Activated CD8-positive, alpha-beta memory T cell treated with anti-CD3 and anti-CD28 coated beads for 24 hours (primary cell): ENCODE results near the gene INSL3.
"Not testable (repeated sequence)": the region's sequence is repeated elsewhere in the genome, so short reads cannot be mapped to it uniquely, and the experiment has no call there.

ENCODE experiments used
- DNase-seq: peaks from one replicate; pipeline ENCODE4 v3.0.0-alpha.2; 2020

The INSL3 gene

DNA sequence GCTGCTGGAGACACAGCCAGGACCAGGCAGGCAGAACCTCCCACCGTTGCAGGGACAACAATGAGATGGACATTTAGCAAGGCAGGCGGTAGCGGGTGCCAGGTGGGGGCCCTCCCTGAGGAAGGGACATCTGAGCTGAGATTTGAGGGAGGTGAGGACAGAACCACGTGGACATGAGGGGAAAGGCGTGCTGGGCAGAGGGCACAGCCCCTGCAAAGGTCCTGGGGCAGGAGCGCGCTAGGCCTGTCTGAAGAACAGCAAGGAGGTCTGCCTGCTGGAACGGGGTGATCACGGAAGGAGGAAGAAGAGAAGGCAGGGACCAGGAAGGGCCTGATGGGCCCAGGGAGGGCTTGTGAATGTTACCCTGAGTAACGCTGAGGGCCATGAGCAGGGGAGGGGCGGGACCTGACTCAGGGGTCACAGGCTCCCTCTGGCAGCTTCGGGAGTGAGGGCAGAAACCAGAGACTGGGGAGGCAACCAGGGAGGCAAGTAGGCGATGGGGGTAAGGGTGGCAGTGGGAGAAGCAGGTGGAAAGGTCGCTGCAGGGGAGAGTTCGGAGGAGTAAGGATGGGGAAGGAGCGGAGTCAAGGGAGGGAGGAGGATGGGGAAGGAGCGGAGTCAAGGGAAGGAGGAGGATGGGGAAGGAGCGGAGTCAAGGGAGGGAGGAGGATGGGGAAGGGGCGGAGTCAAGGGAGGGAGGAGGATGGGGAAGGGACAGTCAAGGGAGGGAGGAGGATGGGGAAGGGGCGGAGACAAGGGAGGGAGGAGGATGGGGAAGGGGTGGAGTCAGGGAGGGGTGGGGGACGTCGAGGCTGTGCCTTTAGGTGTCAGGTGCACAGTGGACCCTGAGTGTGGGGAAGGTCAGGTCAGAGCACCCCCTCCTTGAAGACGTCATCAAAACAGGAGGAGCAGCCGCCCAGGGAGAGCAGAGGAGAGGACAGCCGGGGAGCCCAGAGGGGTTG, 42.1 kb downstream of the INSL3 start:
- no peak for DNase-seq

DNA sequence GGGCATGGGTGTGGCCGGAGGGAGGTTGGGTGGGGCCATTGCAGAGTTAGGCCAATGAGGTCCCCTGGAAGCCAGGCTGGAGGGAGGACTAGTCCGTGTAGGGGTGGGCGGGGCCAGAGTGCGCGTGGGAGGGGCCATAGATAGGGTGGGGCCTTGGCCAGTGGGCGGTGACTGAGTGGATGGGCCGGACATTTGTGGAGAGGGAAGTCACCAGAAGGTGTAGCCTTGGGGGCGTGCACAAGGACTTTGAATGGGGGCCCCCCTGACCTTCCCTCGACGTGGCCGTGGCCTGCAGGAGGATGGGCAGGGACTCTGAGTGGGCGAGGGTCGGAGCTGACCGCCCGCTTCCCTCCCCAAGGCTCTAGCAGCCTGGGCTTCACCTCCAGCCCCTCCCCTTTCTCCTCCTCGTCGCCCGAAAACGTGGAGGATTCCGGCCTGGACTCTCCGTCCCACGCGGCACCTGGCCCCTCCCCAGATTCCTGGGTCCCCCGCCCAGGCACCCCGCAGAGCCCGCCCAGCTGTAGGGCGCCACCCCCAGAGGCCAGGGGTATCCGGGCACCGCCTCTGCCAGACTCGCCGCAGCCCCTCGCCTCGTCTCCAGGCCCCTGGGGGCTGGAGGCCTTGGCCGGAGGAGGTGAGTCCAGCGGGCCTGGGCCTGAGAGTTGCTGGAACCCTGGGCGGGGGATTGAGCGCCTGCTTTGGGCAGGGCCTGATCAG, 42.9 kb downstream of the INSL3 start:
- peak; percentile 78 for DNase-seq

DNA sequence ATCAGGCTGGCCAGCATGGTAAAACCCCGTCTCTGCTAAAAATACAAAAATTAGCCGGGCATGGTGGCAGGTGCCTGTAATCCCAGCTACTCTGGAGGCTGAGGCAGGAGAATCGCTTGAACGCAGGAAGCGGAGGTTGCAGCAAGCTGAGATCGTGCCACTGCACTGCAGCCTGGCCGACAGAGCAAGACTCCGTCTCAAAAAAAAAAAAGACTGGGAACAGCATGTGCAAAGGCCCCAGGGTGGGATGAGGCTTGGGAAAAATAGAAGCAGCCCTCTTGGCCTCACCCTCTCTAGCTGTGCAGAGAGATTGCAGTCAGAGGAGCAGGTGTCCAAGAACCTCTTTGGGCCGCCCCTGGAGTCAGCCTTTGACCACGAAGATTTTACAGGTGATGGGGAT, 43.5 kb downstream of the INSL3 start:
- not testable (repeated sequence) for DNase-seq

DNA sequence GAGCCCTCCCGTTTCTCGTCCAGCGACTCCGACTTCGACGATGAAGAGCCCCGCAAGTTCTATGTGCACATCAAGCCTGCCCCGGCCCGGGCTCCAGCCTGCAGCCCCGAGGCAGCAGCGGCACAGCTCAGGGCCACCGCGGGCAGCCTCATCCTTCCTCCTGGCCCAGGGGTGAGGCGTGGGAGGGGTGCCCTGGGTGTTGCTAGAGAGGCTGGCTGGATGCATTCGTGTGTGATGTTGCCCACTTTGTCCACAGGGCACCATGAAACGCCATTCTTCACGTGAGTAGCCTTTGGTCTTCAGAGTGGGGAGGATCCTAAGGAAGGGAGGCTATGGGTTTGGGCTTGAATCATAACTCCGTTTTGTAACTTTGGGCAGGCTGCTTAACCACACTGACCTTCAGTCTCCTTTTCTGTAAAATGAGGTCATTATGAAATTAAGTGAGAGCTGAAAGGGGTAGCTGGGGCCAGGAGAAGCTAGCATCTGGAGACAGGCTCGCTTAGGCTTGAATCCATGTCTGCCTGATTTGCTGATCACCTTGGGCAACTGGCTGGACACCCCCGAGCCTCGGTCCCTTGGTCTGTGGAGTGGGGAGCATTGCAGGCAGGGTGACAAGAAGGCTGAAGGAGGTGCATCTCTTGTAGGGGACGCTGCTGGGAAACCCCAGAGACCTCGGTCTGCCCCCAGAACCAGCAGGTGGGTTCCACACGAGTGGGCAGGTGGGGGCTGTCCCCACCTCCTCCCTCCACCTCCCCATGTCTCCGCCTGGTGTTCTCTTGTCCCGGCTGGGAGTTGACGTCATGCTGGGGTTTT, 45.1 kb downstream of the INSL3 start:
- no peak for DNase-seq

DNA sequence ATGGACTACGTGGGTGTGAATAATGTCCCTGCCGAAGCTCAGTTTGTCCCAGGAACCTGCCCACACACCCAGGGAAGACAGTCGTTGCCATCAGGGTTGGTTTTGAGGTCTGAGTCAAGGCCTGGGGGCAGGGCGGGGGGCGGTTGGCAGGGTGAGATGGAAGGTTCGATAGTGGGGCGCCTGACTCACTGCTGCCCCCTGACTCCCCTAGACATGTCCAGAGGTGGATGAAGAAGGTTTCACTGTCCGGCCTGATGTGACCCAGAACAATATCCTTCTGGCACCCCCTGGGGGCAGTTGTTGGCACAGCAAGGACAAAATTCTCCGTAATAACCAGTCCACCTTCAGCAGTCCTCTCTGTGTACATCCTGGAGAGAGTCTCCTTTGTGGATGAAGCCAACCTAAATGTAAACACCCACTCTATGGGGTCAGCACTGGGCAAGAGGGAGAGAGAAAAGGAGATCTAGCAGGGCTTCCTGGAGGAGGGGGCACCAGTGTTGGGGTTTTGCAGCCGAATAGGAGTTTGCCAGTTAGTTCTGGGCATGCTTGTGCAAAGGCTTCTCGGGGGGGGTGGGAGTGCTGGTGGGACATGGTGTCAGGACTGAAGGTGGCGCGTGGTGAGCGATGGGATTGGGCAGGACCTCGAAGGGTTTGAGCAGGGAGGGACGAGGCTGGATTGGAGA, 45.9 kb downstream of the INSL3 start:
- peak; percentile 81 for DNase-seq

DNA sequence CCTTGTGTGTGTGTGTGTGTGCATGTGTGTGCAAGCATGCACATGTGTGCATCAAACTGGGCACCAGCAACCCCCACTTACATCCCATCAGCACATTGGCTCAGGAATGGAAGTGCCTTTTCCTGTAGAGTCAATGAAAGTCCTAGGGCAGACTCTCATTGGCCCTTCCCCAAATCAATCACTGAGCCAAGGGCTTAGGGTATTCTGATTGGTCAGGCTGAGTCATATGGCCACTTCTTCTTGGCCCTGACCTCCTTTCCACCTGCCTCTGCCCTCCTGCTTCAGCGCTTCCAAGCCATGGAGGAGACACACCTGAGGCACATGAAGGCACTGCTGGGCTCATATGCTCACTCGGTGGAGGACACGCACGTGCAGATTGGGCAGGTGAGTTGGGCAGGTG, 49.1 kb downstream of the INSL3 start:
- no peak for DNase-seq

DNA sequence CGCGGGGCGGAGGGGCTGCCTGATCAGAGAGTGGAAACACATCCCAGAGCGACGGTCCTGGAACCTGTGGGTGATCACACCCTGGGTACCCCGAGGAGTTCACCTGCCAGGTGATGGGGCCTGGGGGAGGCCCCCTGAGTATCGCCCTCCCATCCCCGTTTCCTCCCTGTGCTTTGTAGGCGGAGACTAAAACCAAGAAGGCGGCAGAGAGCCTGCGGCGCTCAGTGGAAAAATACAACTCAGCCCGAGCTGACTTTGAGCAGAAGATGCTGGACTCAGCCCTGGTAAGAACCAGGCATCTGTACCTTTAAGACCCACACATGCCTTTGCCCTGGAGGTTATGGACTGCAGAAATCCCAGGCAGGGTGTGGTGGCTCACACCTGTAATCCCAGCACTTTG, 50.7 kb downstream of the INSL3 start:
- no peak for DNase-seq

DNA sequence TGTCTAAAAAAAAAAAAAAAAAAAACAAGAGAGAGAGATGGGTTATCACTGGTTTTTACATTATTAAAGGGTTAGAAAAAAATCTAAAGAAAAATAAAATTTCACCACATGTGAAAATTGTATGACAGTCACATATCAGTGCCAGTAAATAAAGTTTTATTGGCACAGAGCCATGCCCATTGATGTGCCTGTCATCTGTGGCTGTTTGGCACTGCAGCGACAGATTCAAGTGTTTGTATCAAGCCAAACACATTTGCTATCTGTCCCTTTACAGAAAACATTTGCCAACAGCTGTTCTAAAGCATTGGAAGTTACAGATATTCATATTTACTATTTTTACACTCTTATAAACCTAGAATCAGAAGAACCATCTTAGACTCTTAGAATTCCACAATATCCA, 53.8 kb downstream of the INSL3 start:
- DNase-seq: no peak

DNA sequence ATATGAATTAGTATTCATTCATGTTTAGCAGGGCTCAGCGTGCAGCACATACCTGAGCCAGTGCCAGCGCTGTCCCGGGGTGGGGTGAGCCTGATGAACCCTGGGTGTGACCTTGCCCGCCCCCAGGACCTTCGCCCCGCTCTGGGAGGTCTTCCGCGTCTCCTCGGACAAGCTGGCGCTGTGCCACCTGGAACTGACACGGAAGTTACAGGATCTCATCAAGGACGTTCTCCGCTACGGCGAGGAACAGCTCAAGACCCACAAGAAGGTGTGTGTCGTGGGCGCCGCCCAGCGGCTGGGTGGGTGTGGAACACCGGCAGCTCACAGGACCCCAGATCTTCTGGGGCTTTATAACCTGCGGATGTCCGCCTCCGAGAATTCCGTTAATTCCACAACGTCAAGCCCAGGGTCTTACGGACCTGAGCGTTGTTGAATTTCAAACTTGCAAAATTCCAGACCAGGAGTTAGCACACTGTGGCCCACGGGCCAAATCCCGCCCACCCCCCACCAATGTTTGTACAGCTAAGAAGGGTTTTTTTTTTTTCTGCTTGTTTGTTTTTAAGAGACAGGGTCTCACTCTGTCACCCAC, 54.7 kb downstream of the INSL3 start:
- no peak for DNase-seq
